ENCODE measurements around the gene CPNE8. TPM values are rescaled to one million over a fixed set of nuclear protein-coding genes. Genes with fewer than 3 reads are reported as not detected.

CPNE8 gene
- total RNA-seq, 2 donors from 2014 or later = 8.7 to 18.0 TPM

DNA sequence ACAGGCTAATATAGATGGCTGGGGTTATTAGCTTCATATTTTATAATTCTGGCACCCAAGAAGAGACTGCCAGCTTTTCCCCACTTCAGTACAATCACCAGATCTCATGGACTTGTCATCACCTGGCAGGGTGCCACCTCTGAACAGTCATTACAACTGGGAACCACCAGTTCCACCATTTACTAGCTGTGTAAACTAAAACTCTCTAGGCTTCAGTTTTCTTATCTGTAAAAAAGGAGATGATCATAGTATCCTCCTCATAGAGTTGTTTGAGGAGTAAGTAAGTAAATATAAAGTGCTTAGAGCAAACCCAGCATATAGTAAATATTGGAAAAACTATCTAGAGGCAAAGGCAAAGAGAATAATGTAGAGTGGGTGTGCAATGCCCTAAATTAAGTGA lies 19.3 kb downstream of the CPNE8 start:
- no peak for DNase-seq
- no peaks in the 10 kb centered on the region for H3K27me3 ChIP-seq (ENCODE audit: control insufficient read depth, insufficient read depth, low read length, poor library complexity, severe bottlenecking)
- Mint-ChIP-seq H3K4me1 (peaks cover 8% of the 10 kb centered on the region), H3K9me3 (peaks cover 16% of the 10 kb centered on the region), H3K27ac (no peak overlapping the region), H3K27me3 (ENCODE audit: insufficient read depth) (no peaks in the 10 kb centered on the region), H3K36me3 (ENCODE audit: low read depth) (peaks cover 6% of the 10 kb centered on the region), H3K4me3 (no peak overlapping the region)
- no peaks in the 10 kb centered on the region for H3K36me3 ChIP-seq (ENCODE audit: control insufficient read depth, insufficient read depth, low read length)
- TF ChIP-seq CTCF (conservative IDR thresholded peaks at IDR 0.05) = no peak
- no peak overlapping the region for H3K4me3 ChIP-seq (ENCODE audit: low read length)
- H3K9me3 ChIP-seq (ENCODE audit: control insufficient read depth, low read length) = peaks cover 12% of the 10 kb centered on the region
- H3K27ac ChIP-seq (ENCODE audit: low read depth, low read length) = no peak overlapping the region
- H3K9ac ChIP-seq (ENCODE audit: extremely low read depth, low read length, poor library complexity, severe bottlenecking) = no peak overlapping the region
- no peaks in the 10 kb centered on the region for H3K4me1 ChIP-seq (ENCODE audit: control insufficient read depth, insufficient read depth, low read length)

- DNase-seq = no peak
- WGBS, 2 experiments (ENCODE audit: insufficient coverage in 1 of 2, insufficient read length in 1 of 2) = 75% methylated on average over 3 of the region's 3 CpGs; no CpG with 5 or more reads in 1 of the 2 experiments
- no peak overlapping the region for H3K4me3 Mint-ChIP-seq
- H3K27ac ChIP-seq (ENCODE audit: low read depth, low read length) = no peak overlapping the region
- peaks cover 8% of the 10 kb centered on the region for H3K4me1 Mint-ChIP-seq
- no peaks in the 10 kb centered on the region for H3K27me3 Mint-ChIP-seq (ENCODE audit: insufficient read depth)
- H3K27ac Mint-ChIP-seq = no peak overlapping the region
- H3K9me3 ChIP-seq (ENCODE audit: control insufficient read depth, low read length) = peaks cover 12% of the 10 kb centered on the region
- peaks cover 6% of the 10 kb centered on the region for H3K36me3 Mint-ChIP-seq (ENCODE audit: low read depth)
- H3K9me3 Mint-ChIP-seq = peaks cover 10% of the 10 kb centered on the region
- H3K4me1 ChIP-seq (ENCODE audit: control insufficient read depth, insufficient read depth, low read length) = no peaks in the 10 kb centered on the region
- H3K27me3 ChIP-seq (ENCODE audit: control insufficient read depth, insufficient read depth, low read length, poor library complexity, severe bottlenecking) = no peaks in the 10 kb centered on the region
- H3K36me3 ChIP-seq (ENCODE audit: control insufficient read depth, insufficient read depth, low read length) = no peaks in the 10 kb centered on the region
- no peak overlapping the region for H3K4me3 ChIP-seq (ENCODE audit: low read length)
- TF ChIP-seq CTCF (conservative IDR thresholded peaks at IDR 0.05) = no peak
- H3K9ac ChIP-seq (ENCODE audit: extremely low read depth, low read length, poor library complexity, severe bottlenecking) = no peak overlapping the region
Observed at GRCh38 chr12:38884666-38885065, 20.7 kb downstream of the CPNE8 start.

- Mint-ChIP-seq H3K27me3 (ENCODE audit: insufficient read depth) (no peaks in the 10 kb centered on the region), H3K27ac (no peak overlapping the region), H3K4me3 (no peak overlapping the region), H3K36me3 (ENCODE audit: low read depth) (peaks cover 3% of the 10 kb centered on the region), H3K4me1 (peaks cover 8% of the 10 kb centered on the region), H3K9me3 (peaks cover 10% of the 10 kb centered on the region)
- no peak for DNase-seq
- H3K27me3 ChIP-seq (ENCODE audit: control insufficient read depth, insufficient read depth, low read length, poor library complexity, severe bottlenecking) = no peaks in the 10 kb centered on the region
- no peak for TF ChIP-seq CTCF (conservative IDR thresholded peaks at IDR 0.05)
- no peaks in the 10 kb centered on the region for H3K36me3 ChIP-seq (ENCODE audit: control insufficient read depth, insufficient read depth, low read length)
- peaks cover 12% of the 10 kb centered on the region for H3K9me3 ChIP-seq (ENCODE audit: control insufficient read depth, low read length)
- WGBS, 2 experiments (ENCODE audit: insufficient coverage in 1 of 2, insufficient read length in 1 of 2) = 100% methylated on average over 3 of the region's 3 CpGs; no CpG with 5 or more reads in 1 of the 2 experiments
- no peak overlapping the region for H3K27ac ChIP-seq (ENCODE audit: low read depth, low read length)
- no peak overlapping the region for H3K4me3 ChIP-seq (ENCODE audit: low read length)
- no peaks in the 10 kb centered on the region for H3K4me1 ChIP-seq (ENCODE audit: control insufficient read depth, insufficient read depth, low read length)
- H3K9ac ChIP-seq (ENCODE audit: extremely low read depth, low read length, poor library complexity, severe bottlenecking) = no peak overlapping the region
Observed at GRCh38 chr12:38883629-38884134, 21.7 kb downstream of the CPNE8 start.
